Measurements from ENCODE around the gene RRAGB. TPM values are rescaled to one million over a fixed set of nuclear protein-coding genes. Genes with fewer than 3 reads are reported as not detected.
"Not testable (repeated sequence)": the region's sequence is repeated elsewhere in the genome, so short reads cannot be mapped to it uniquely, and the experiment has no call there.

The RRAGB gene, protein sequence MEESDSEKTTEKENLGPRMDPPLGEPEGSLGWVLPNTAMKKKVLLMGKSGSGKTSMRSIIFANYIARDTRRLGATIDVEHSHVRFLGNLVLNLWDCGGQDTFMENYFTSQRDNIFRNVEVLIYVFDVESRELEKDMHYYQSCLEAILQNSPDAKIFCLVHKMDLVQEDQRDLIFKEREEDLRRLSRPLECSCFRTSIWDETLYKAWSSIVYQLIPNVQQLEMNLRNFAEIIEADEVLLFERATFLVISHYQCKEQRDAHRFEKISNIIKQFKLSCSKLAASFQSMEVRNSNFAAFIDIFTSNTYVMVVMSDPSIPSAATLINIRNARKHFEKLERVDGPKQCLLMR
- 26.9 to 30.6 TPM (median 27.8 TPM) in 3 replicates for total RNA-seq

DNA sequence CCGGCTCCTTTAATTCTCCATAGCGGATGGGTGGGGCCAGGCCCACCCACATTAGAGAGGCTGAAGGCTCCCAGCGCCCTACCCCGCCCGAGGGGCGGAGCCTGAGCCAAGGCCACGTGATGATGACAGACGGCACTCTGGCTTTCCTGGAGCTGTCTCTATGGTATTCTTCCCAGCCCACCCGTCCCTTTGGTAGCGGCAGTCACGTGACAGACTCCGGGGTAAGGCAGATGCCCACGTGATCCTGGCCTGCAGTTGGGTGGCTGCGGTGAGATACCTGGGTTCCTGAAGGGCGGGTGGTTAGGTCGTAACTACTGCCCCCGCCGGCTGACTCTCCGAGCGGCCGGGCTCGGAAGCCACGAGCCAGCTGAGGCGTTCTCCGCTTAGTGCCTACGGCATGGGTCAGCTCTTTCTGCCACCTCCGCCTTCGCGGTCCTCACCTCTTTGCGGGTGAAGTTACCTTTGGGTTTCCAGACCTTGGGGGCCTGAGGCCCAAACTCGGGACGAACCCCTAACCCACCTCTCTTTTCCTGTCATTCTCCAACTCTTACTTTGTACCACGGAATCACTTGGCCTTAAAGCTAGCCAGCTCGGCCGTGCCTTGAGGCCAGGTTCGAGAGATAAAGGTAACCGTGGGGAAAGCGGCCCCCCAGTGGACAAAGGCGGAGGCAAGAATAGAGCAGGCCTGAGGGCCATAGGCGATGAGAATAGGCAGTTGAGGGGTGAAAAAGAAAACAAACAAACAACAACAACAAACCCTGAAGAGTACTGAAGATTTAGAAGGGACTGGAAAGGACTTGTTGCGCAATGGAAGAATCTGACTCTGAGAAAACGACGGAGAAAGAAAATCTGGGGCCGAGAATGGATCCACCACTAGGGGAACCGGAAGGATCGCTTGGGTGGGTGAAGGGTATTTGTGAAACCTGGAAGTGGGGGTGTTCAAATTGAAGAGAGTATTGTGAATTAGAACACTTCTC, at the start of gene RRAGB:
RRAGB (plus strand) TSS at position 229 of the 977 bp plus-strand sequence; CDS start at position 808, 579 bp downstream.
- peak; percentile 79 to 87 for DNase-seq (ENCODE audit: low spot score in 2 of 2, unreplicated experiment in 2 of 2)
- Mint-ChIP-seq H3K36me3 (peaks cover 8% of the 10 kb centered on the region), H3K4me3 (peak within 1 kb of the TSS; percentile 86), H3K9me3 (peaks cover 24% of the 10 kb centered on the region), H3K27ac (peak within 1 kb of the TSS; percentile 94), H3K27me3 (ENCODE audit: low read depth) (no peaks in the 10 kb centered on the region), H3K4me1 (peaks cover 16% of the 10 kb centered on the region)
- TF ChIP-seq, protein P1, sequence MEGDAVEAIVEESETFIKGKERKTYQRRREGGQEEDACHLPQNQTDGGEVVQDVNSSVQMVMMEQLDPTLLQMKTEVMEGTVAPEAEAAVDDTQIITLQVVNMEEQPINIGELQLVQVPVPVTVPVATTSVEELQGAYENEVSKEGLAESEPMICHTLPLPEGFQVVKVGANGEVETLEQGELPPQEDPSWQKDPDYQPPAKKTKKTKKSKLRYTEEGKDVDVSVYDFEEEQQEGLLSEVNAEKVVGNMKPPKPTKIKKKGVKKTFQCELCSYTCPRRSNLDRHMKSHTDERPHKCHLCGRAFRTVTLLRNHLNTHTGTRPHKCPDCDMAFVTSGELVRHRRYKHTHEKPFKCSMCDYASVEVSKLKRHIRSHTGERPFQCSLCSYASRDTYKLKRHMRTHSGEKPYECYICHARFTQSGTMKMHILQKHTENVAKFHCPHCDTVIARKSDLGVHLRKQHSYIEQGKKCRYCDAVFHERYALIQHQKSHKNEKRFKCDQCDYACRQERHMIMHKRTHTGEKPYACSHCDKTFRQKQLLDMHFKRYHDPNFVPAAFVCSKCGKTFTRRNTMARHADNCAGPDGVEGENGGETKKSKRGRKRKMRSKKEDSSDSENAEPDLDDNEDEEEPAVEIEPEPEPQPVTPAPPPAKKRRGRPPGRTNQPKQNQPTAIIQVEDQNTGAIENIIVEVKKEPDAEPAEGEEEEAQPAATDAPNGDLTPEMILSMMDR (IDR thresholded peaks at IDR 0.05; ENCODE audit: unreplicated experiment), result peak; percentile 57

DNA sequence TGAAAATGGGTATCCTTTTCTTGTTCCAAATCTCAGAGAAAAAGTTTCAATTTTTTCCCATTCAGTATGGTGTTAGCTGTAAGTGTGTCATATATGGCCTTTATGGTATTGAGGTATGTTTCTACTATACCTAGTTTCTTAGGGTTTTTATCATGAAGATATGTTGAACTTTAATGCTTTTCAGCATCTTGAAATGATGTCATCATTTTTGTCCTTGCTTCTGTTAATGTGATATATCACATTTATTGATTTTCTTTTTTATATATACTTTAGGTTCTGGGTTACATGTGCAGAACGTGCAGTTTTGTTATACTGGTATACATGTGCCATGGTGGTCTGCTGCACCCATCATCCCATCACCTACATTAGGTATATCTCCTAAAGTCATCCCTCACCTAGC, 49.5 kb upstream of the RRAGB start:
- no peak overlapping the region for H3K27ac Mint-ChIP-seq
- H3K4me1 Mint-ChIP-seq, result no peaks in the 10 kb centered on the region
- no peaks in the 10 kb centered on the region for H3K27me3 Mint-ChIP-seq (ENCODE audit: low read depth)
- peaks cover 72% of the 10 kb centered on the region for H3K9me3 Mint-ChIP-seq
- H3K36me3 Mint-ChIP-seq, result no peaks in the 10 kb centered on the region
- H3K4me3 Mint-ChIP-seq, result no peak overlapping the region
- TF ChIP-seq, protein P1 (IDR thresholded peaks at IDR 0.05; ENCODE audit: unreplicated experiment), result no peak
- DNase-seq (ENCODE audit: low spot score in 2 of 2, unreplicated experiment in 2 of 2), result no peak

DNA sequence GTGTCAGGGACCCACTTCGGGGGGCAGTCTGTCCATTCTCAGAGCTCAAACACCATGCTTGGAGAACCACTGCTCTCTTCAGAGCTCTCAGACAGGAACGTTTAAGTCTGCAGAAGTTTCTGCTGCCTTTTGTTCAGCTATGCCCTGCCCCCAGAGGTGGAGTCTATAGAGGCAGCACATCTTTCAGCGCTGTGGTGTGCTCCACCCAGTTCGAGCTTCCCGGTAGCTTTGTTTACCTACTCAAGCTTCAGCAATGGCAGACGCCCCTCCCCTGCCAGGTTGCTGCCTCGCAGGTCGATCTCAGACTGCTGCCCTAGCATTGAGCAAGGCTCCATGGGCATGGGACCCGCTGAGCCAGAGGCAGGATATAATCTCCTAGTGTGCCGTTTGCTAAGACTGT, 29.0 kb upstream of the RRAGB start:
- DNase-seq (ENCODE audit: low spot score in 2 of 2, unreplicated experiment in 2 of 2); H3K4me1 Mint-ChIP-seq; H3K27me3 Mint-ChIP-seq (ENCODE audit: low read depth); H3K36me3 Mint-ChIP-seq; H3K4me3 Mint-ChIP-seq; H3K27ac Mint-ChIP-seq: not testable (repeated sequence)
- H3K9me3 Mint-ChIP-seq, result peaks cover 72% of the 10 kb centered on the region

DNA sequence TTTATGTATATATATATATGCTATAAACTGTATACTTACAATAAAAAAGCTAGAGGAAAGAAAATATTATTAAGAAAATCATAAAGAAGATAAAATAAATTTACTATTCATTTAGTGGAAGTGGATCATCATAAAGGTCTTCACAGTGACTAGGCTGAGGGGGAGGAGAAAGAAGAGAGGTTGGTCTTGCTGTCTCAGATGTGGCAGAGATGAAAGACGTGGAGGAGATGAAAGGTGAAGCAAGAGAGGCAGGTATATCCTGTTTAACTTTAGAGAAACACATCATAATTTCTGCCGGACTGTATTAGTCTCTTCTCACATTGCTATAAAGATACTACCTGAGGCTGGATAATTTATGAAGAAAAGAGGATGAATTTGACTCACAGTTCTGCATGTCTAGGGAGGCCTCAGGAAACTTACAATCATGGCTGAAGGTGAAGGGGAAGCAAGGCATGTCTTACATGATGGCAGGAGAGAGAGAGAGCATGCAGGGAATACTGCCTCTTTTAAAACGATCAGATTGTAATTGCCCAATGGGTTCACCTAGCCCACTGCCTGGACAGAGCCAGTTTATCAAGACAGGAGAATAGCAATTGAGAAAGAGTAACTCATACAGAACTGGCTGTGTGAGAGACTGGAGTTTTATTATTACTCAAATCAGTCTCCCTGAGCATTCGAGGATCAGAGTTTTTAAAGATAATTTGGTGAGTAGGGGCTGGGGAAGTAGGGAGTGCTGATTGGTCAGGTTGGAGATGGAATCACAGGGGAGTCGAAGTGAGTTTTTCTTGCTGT, 22.1 kb upstream of the RRAGB start:
- no peaks in the 10 kb centered on the region for H3K36me3 Mint-ChIP-seq
- no peak overlapping the region for H3K27ac Mint-ChIP-seq
- H3K9me3 Mint-ChIP-seq, result peaks cover 80% of the 10 kb centered on the region
- DNase-seq (ENCODE audit: low spot score in 2 of 2, unreplicated experiment in 2 of 2), result no peak
- TF ChIP-seq, protein P1 (IDR thresholded peaks at IDR 0.05; ENCODE audit: unreplicated experiment), result no peak
- no peaks in the 10 kb centered on the region for H3K4me1 Mint-ChIP-seq
- H3K27me3 Mint-ChIP-seq (ENCODE audit: low read depth), result no peaks in the 10 kb centered on the region
- no peak overlapping the region for H3K4me3 Mint-ChIP-seq

DNA sequence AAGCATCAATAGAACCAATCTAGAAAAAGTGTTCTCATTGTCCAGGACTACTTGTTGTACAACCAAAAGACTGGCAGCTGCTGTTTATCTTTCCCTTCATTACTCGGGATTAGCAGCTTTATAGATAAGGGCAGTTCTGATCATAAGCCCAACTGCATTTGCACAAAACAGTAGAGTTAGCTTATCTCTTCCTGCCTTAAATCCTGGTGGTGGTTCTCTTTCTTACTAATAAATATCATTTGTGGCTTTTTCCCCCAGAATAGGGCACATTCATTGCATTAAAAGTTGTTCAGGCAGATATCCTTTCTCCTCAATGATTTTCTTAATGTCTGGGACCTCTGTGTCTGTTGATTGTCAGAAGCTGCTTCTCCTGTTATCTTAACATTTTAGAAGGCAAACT, 20.2 kb upstream of the RRAGB start:
- no peak for DNase-seq (ENCODE audit: low spot score in 2 of 2, unreplicated experiment in 2 of 2)
- Mint-ChIP-seq H3K27ac (no peak overlapping the region), H3K4me3 (no peak overlapping the region), H3K4me1 (no peaks in the 10 kb centered on the region), H3K36me3 (no peaks in the 10 kb centered on the region), H3K27me3 (ENCODE audit: low read depth) (no peaks in the 10 kb centered on the region), H3K9me3 (peaks cover 67% of the 10 kb centered on the region)
- TF ChIP-seq, protein P1 (IDR thresholded peaks at IDR 0.05; ENCODE audit: unreplicated experiment), result no peak
